BJ (cell line): ENCODE results near the gene MTMR12. TPM values are rescaled to one million over a fixed set of nuclear protein-coding genes. Genes with fewer than 3 reads are reported as not detected.
"Not testable (repeated sequence)": the region's sequence is repeated elsewhere in the genome, so short reads cannot be mapped to it uniquely, and the experiment has no call there.

ENCODE experiments used
- CTCF ChIA-PET: fragments of 350-600 bp; formaldehyde crosslinking; extraction: SDS; loops from one replicate; lab custom pipeline; 2021; ENCODE audit warnings: antibody characterized with exemption, inconsistent platforms; lab: Yijun Ruan, JAX
- POLR2A ChIA-PET: fragments of 300-600 bp; sonication (Branson Sonifier 250); formaldehyde crosslinking; extraction: SDS; loops from one replicate; lab custom pipeline; 2021; ENCODE audit warnings: antibody characterized with exemption; lab: Charles Lee
- DNase-seq: peaks from one replicate; pipeline ENCODE4 v3.0.0-alpha.2; 2011; ENCODE audit warnings: low read depth
- H3K27me3 ChIP-seq: 2 replicates; pipeline ENCODE4 v1.6.0; 2011; ENCODE audit warnings: low read length; ENCODE audit not compliant: control insufficient read depth, insufficient read depth
- H3K36me3 ChIP-seq: 2 replicates; pipeline ENCODE4 v1.5.1; 2011; ENCODE audit warnings: low read length; ENCODE audit not compliant: control insufficient read depth, insufficient read depth
- H3K4me3 ChIP-seq: 2 replicates; pipeline ENCODE4 v1.5.1; 2011; ENCODE audit warnings: low read depth, mild to moderate bottlenecking, control low read depth, low read length
- CTCF ChIP-seq: IDR thresholded peaks from 2 replicates; pipeline ENCODE4 v1.5.1; 2011; ENCODE audit warnings: low read depth, mild to moderate bottlenecking, control low read depth, inconsistent platforms, low read length, moderate library complexity; ENCODE audit not compliant: insufficient read depth
- polyA plus RNA-seq: library from polyadenylated mRNA; depleted of rRNA; stranded (reverse); fragments of >200 nt; gene quantifications from 2 replicates; pipeline ENCODE4 v1.2.3, GENCODE V29; 2011

Gene MTMR12
- polyA plus RNA-seq, 1 experiment, result 11.1 TPM

GRCh38 chr5:32210151-32210550 lies 102.6 kb downstream of the MTMR12 start:
- TF ChIP-seq CTCF, result no peak
- ChIA-PET POLR2A (no interaction called here), CTCF (interaction anchor here (0.6 kb wide), 1 partner anchor 17 kb away, joined by 3 read pairs; no protein-coding TSS in a partner anchor)
- H3K36me3 ChIP-seq, result no peaks in the 10 kb centered on the region
- no peaks in the 10 kb centered on the region for H3K27me3 ChIP-seq
- no peak for DNase-seq
- H3K4me3 ChIP-seq, result no peak overlapping the region

GRCh38 chr5:32208837-32209236 lies 103.9 kb downstream of the MTMR12 start:
- H3K27me3 ChIP-seq, H3K4me3 ChIP-seq, POLR2A ChIA-PET, CTCF ChIA-PET, H3K36me3 ChIP-seq, DNase-seq: not testable (repeated sequence)

GRCh38 chr5:32207355-32207634 lies 105.4 kb downstream of the MTMR12 start:
- no peak overlapping the region for H3K4me3 ChIP-seq
- DNase-seq, result no peak
- POLR2A ChIA-PET, result no interaction called here
- CTCF ChIA-PET, result no interaction called here
- H3K27me3 ChIP-seq, result no peaks in the 10 kb centered on the region; the same call in 1 of the 2 replicates
- H3K36me3 ChIP-seq, result no peaks in the 10 kb centered on the region
- TF ChIP-seq CTCF, result no peak

- Histone ChIP-seq H3K4me3 (no peak overlapping the region), H3K27me3 (no peaks in the 10 kb centered on the region; the same call in 1 of the 2 replicates), H3K36me3 (no peaks in the 10 kb centered on the region)
- TF ChIP-seq CTCF, result no peak
- ChIA-PET CTCF (interaction anchor here (0.6 to 1.9 kb wide), 3 partner anchors 17 to 41 kb away, joined by 3 to 5 read pairs (median 3); no protein-coding TSS in a partner anchor), POLR2A (no interaction called here)
- DNase-seq, result no peak
Observed at GRCh38 chr5:32206509-32207354, 106.0 kb downstream of the MTMR12 start.

GRCh38 chr5:32206053-32206452 lies 106.7 kb downstream of the MTMR12 start:
- TF ChIP-seq CTCF, result no peak
- DNase-seq, result no peak
- no peaks in the 10 kb centered on the region; the same call in 1 of the 2 replicates for H3K27me3 ChIP-seq

More at GRCh38 chr5:32206053-32206452, 106.7 kb downstream of the MTMR12 start:
- H3K36me3 ChIP-seq, result no peaks in the 10 kb centered on the region
- CTCF ChIA-PET, result interaction anchor here (0.6 to 1.9 kb wide), 3 partner anchors 16 to 42 kb away, joined by 3 to 5 read pairs (median 3); no protein-coding TSS in a partner anchor
- H3K4me3 ChIP-seq, result no peak overlapping the region
- POLR2A ChIA-PET, result no interaction called here
